Kidney epithelial cell (primary cell): ENCODE data around the gene TBXAS1. TPM values are rescaled to one million over a fixed set of nuclear protein-coding genes. Genes with fewer than 3 reads are reported as not detected.
"Not testable (repeated sequence)": the region's sequence is repeated elsewhere in the genome, so short reads cannot be mapped to it uniquely, and the experiment has no call there.

Experiments
- DNase-seq: peaks from one replicate; pipeline ENCODE4 v3.0.0-alpha.2; 2010; ENCODE audit warnings: low read depth
- H3K27me3 ChIP-seq: 2 replicates; pipeline ENCODE4 v1.6.0; 2011; ENCODE audit warnings: low read length; ENCODE audit not compliant: control insufficient read depth, insufficient read depth
- H3K36me3 ChIP-seq: 2 replicates; pipeline ENCODE4 v1.5.1; 2011; ENCODE audit warnings: low read length; ENCODE audit not compliant: control insufficient read depth, insufficient read depth
- H3K4me3 ChIP-seq: 2 replicates; pipeline ENCODE4 v1.5.1; 2011; ENCODE audit warnings: low read depth, mild to moderate bottlenecking, control low read depth, low read length
- CTCF ChIP-seq: IDR thresholded peaks from 2 replicates; pipeline ENCODE4 v1.5.1; 2011; ENCODE audit warnings: mild to moderate bottlenecking, moderate library complexity, low read length, control low read depth, inconsistent platforms; ENCODE audit not compliant: insufficient read depth, poor library complexity, severe bottlenecking
- total RNA-seq: library from RNA; depleted of rRNA; stranded (reverse); fragments of >200 nt; gene quantifications from 2 replicates; pipeline ENCODE4 v1.2.3, GENCODE V29; 2015

TBXAS1 gene
- total RNA-seq, 1 donor from 2014 or later, result 7.8 TPM

DNA sequence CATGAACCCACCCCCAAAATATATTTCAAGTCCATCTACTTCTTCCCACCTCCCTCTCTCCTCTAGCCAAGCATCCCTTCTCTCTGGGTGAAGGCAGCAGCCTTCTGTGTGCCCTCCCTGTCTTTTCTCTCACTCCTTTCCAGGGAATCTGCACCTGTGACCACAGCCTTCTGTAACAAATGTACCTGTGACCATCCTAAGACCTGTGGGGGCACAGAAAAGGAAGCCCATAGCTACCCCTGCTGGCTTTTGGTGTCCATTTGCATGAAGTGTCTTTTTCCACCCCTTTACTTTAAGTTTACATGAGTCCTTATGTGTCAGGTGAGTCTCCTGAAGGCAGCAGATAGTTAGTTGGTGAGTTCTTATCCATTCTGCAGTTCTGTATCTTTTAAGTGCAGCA is 2.0 kb upstream of the TBXAS1 start:
- no peaks in the 10 kb centered on the region for H3K36me3 ChIP-seq
- H3K4me3 ChIP-seq, result no peak overlapping the region
- DNase-seq, result no peak
- peak; percentile 8 for TF ChIP-seq CTCF
- H3K27me3 ChIP-seq, result no peaks in the 10 kb centered on the region

DNA sequence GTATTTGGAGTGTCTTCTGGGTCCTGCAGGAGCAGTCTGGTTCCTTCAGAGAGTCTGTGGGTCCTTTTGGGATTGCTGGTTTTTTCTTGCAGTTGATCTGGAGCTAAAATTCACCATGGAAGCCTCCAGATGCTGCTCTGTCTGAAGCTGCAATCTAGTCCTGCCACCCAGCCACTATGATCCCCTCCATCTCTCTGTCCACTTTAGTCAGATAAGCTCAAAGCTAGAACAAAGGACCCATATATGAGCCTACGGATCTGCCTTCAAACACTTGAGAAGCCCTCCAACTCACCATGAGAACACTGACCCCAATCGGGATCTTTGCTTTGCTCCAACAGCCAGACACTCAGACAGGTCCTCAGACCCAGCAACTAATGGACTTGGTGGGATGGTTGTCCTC is 618 bp upstream of the TBXAS1 start:
- H3K27me3 ChIP-seq, result no peaks in the 10 kb centered on the region
- H3K4me3 ChIP-seq, result no peak overlapping the region
- H3K36me3 ChIP-seq, result no peaks in the 10 kb centered on the region
- no peak for DNase-seq
- no peak for TF ChIP-seq CTCF

GRCh38 chr7:139829775-139830117 is 682 bp downstream of the TBXAS1 start:
- Histone ChIP-seq H3K36me3 (no peaks in the 10 kb centered on the region), H3K4me3 (no peak overlapping the region), H3K27me3 (no peaks in the 10 kb centered on the region)
- TF ChIP-seq CTCF, result no peak
- DNase-seq, result no peak

- Histone ChIP-seq H3K36me3 (no peaks in the 10 kb centered on the region), H3K4me3 (no peak overlapping the region), H3K27me3 (no peaks in the 10 kb centered on the region)
- TF ChIP-seq CTCF, result no peak
- no peak for DNase-seq
Measured at GRCh38 chr7:139830292-139830691, 1.2 kb downstream of the TBXAS1 start.

- no peaks in the 10 kb centered on the region for H3K27me3 ChIP-seq
- no peak for DNase-seq
Measured at GRCh38 chr7:139830782-139831501, 1.9 kb downstream of the TBXAS1 start.

DNA sequence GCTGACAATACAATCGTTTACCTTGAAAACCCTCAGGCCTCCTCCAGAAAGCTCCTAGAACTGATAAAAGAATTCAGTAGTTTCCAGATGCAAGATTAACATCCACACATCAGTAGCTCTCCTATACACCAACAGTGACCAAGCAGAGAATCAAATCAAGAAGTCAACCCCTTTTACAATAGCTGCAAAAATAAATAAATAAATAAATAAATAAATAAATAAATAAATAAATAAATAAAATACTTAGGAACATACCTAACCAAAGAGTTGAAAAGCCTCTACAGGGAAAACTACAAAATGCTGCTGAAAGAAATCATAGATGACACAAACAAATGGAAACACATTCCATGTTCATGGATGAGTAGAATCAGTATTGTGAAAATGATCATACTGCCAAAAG is 6.8 kb downstream of the TBXAS1 start:
- not testable (repeated sequence) for H3K27me3 ChIP-seq, DNase-seq, H3K4me3 ChIP-seq, H3K36me3 ChIP-seq

More at GRCh38 chr7:139830782-139831501, 1.9 kb downstream of the TBXAS1 start:
- no peak for TF ChIP-seq CTCF
- H3K36me3 ChIP-seq, result no peaks in the 10 kb centered on the region
- no peak overlapping the region for H3K4me3 ChIP-seq

- H3K27me3 ChIP-seq, H3K4me3 ChIP-seq, H3K36me3 ChIP-seq, DNase-seq: not testable (repeated sequence)
Measured at GRCh38 chr7:139837291-139837690, 8.2 kb downstream of the TBXAS1 start.
